Measurements from ENCODE around the gene NTRK3.

- TF ChIP-seq CTCF (conservative IDR thresholded peaks at IDR 0.05 in 1 of 2, IDR thresholded peaks at IDR 0.05 in 1 of 2; ENCODE audit: extremely low read depth in 1 of 2, insufficient read depth in 1 of 2, low read depth in 1 of 2, low read length in 2 of 2) (no peak), EZH2 (IDR thresholded peaks at IDR 0.05; ENCODE audit: borderline replicate concordance, low read length) (no peak)
Measured at GRCh38 chr15:88187195-88187594, 69.3 kb downstream of the NTRK3 start.
